GM12875 (cell line): ENCODE data around the gene DIAPH3.

Source experiments
- H3K4me3 ChIP-seq: one replicate; pipeline ENCODE4 v1.5.1; 2011; ENCODE audit warnings: low read depth, low read length, control low read depth
- CTCF ChIP-seq: IDR thresholded peaks from 2 replicates; pipeline ENCODE4 v1.5.1; 2011; ENCODE audit warnings: low read depth, mild to moderate bottlenecking, control low read depth, inconsistent platforms, low read length, moderate library complexity, borderline replicate concordance; ENCODE audit not compliant: insufficient read depth

DIAPH3 gene

GRCh38 chr13:59621773-59622172 is 542.0 kb downstream of the DIAPH3 start:
- no peak overlapping the region for H3K4me3 ChIP-seq
- no peak for TF ChIP-seq CTCF
